Esophagus squamous epithelium (tissue), 4 donors: ENCODE results near the gene KRTAP3-2.

Source experiments
- POLR2A ChIP-seq, 4 donors: fragments of 450-650 bp; IDR thresholded peaks; one replicate each; pipeline ENCODE4 v1.6.1; 2017; ENCODE audit warnings: antibody characterized with exemption in 4 of 4, mild to moderate bottlenecking in 4 of 4, moderate library complexity in 3 of 4
- TF ChIP-seq, protein P1 (sequence below), 6 experiments: fragments of 450-650 bp in 4 of 6; fragments of 200-600 bp in 2 of 6; sonication (generic) in 2 of 6; IDR thresholded peaks; one replicate each; pipeline ENCODE4 v1.5.1; 2016 to 2019; ENCODE audit warnings: antibody characterized with exemption in 6 of 6, mild to moderate bottlenecking in 4 of 6, moderate library complexity in 4 of 6

GRCh38 chr17:41042953-41043352 lies 43.2 kb upstream of the KRTAP3-2 start:
- TF ChIP-seq, protein P1, sequence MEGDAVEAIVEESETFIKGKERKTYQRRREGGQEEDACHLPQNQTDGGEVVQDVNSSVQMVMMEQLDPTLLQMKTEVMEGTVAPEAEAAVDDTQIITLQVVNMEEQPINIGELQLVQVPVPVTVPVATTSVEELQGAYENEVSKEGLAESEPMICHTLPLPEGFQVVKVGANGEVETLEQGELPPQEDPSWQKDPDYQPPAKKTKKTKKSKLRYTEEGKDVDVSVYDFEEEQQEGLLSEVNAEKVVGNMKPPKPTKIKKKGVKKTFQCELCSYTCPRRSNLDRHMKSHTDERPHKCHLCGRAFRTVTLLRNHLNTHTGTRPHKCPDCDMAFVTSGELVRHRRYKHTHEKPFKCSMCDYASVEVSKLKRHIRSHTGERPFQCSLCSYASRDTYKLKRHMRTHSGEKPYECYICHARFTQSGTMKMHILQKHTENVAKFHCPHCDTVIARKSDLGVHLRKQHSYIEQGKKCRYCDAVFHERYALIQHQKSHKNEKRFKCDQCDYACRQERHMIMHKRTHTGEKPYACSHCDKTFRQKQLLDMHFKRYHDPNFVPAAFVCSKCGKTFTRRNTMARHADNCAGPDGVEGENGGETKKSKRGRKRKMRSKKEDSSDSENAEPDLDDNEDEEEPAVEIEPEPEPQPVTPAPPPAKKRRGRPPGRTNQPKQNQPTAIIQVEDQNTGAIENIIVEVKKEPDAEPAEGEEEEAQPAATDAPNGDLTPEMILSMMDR (IDR thresholded peaks at IDR 0.05), result no peak
- no peak for TF ChIP-seq POLR2A (IDR thresholded peaks at IDR 0.05)
